ENCODE data around the gene RNF144B.

GRCh38 chr6:18367371-18367770 lies 19.8 kb upstream of the RNF144B start:
- TF ChIP-seq POLR2A (IDR thresholded peaks at IDR 0.05): no peak
- TF ChIP-seq, protein P1, sequence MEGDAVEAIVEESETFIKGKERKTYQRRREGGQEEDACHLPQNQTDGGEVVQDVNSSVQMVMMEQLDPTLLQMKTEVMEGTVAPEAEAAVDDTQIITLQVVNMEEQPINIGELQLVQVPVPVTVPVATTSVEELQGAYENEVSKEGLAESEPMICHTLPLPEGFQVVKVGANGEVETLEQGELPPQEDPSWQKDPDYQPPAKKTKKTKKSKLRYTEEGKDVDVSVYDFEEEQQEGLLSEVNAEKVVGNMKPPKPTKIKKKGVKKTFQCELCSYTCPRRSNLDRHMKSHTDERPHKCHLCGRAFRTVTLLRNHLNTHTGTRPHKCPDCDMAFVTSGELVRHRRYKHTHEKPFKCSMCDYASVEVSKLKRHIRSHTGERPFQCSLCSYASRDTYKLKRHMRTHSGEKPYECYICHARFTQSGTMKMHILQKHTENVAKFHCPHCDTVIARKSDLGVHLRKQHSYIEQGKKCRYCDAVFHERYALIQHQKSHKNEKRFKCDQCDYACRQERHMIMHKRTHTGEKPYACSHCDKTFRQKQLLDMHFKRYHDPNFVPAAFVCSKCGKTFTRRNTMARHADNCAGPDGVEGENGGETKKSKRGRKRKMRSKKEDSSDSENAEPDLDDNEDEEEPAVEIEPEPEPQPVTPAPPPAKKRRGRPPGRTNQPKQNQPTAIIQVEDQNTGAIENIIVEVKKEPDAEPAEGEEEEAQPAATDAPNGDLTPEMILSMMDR (IDR thresholded peaks at IDR 0.05): no peak

Measured in thyroid gland (tissue), 4 donors.